ENCODE data around the gene STK32B. TPM values are rescaled to one million over a fixed set of nuclear protein-coding genes. Genes with fewer than 3 reads are reported as not detected.

The STK32B gene
- total RNA-seq, 1 donor from 2014 or later, result 0.56 TPM

GRCh38 chr4:5118994-5119835 is 67.9 kb downstream of the STK32B start:
- Mint-ChIP-seq H3K27ac (ENCODE audit: unreplicated experiment) (no peak overlapping the region), H3K4me3 (ENCODE audit: unreplicated experiment) (no peak overlapping the region), H3K9me3 (ENCODE audit: unreplicated experiment) (no peaks in the 10 kb centered on the region), H3K36me3 (ENCODE audit: low read depth, unreplicated experiment) (no peaks in the 10 kb centered on the region), H3K4me1 (ENCODE audit: unreplicated experiment) (no peaks in the 10 kb centered on the region), H3K27me3 (ENCODE audit: unreplicated experiment) (no peaks in the 10 kb centered on the region)
- TF ChIP-seq, protein P1, sequence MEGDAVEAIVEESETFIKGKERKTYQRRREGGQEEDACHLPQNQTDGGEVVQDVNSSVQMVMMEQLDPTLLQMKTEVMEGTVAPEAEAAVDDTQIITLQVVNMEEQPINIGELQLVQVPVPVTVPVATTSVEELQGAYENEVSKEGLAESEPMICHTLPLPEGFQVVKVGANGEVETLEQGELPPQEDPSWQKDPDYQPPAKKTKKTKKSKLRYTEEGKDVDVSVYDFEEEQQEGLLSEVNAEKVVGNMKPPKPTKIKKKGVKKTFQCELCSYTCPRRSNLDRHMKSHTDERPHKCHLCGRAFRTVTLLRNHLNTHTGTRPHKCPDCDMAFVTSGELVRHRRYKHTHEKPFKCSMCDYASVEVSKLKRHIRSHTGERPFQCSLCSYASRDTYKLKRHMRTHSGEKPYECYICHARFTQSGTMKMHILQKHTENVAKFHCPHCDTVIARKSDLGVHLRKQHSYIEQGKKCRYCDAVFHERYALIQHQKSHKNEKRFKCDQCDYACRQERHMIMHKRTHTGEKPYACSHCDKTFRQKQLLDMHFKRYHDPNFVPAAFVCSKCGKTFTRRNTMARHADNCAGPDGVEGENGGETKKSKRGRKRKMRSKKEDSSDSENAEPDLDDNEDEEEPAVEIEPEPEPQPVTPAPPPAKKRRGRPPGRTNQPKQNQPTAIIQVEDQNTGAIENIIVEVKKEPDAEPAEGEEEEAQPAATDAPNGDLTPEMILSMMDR (IDR thresholded peaks at IDR 0.05; ENCODE audit: unreplicated experiment), result no peak
- DNase-seq (ENCODE audit: low spot score), result no peak

- H3K27me3 Mint-ChIP-seq (ENCODE audit: unreplicated experiment), result no peaks in the 10 kb centered on the region
- TF ChIP-seq, protein P1 (IDR thresholded peaks at IDR 0.05; ENCODE audit: unreplicated experiment), result no peak
- no peak overlapping the region for H3K4me3 Mint-ChIP-seq (ENCODE audit: unreplicated experiment)
- DNase-seq (ENCODE audit: low spot score), result no peak
- H3K27ac Mint-ChIP-seq (ENCODE audit: unreplicated experiment), result no peak overlapping the region
- no peaks in the 10 kb centered on the region for H3K36me3 Mint-ChIP-seq (ENCODE audit: low read depth, unreplicated experiment)
- no peaks in the 10 kb centered on the region for H3K4me1 Mint-ChIP-seq (ENCODE audit: unreplicated experiment)
- H3K9me3 Mint-ChIP-seq (ENCODE audit: unreplicated experiment), result no peaks in the 10 kb centered on the region
These were observed 68.8 kb downstream of the STK32B start for GRCh38 chr4:5120067-5120466.

GRCh38 chr4:5120468-5120867 is 69.2 kb downstream of the STK32B start:
- H3K36me3 Mint-ChIP-seq (ENCODE audit: low read depth, unreplicated experiment), result no peaks in the 10 kb centered on the region
- TF ChIP-seq, protein P1 (IDR thresholded peaks at IDR 0.05; ENCODE audit: unreplicated experiment), result no peak
- H3K4me1 Mint-ChIP-seq (ENCODE audit: unreplicated experiment), result no peaks in the 10 kb centered on the region
- no peaks in the 10 kb centered on the region for H3K9me3 Mint-ChIP-seq (ENCODE audit: unreplicated experiment)
- no peak overlapping the region for H3K4me3 Mint-ChIP-seq (ENCODE audit: unreplicated experiment)
- no peaks in the 10 kb centered on the region for H3K27me3 Mint-ChIP-seq (ENCODE audit: unreplicated experiment)
- DNase-seq (ENCODE audit: low spot score), result no peak
- H3K27ac Mint-ChIP-seq (ENCODE audit: unreplicated experiment), result no peak overlapping the region

GRCh38 chr4:5122114-5122513 is 70.8 kb downstream of the STK32B start:
- Mint-ChIP-seq H3K27ac (ENCODE audit: unreplicated experiment) (no peak overlapping the region), H3K4me1 (ENCODE audit: unreplicated experiment) (no peaks in the 10 kb centered on the region), H3K27me3 (ENCODE audit: unreplicated experiment) (no peaks in the 10 kb centered on the region), H3K36me3 (ENCODE audit: low read depth, unreplicated experiment) (no peaks in the 10 kb centered on the region), H3K4me3 (ENCODE audit: unreplicated experiment) (no peak overlapping the region), H3K9me3 (ENCODE audit: unreplicated experiment) (no peaks in the 10 kb centered on the region)
- no peak for DNase-seq (ENCODE audit: low spot score)
- TF ChIP-seq, protein P1 (IDR thresholded peaks at IDR 0.05; ENCODE audit: unreplicated experiment), result no peak

- H3K27ac Mint-ChIP-seq (ENCODE audit: unreplicated experiment), result no peak overlapping the region
- DNase-seq (ENCODE audit: low spot score), result no peak
These were observed 73.6 kb downstream of the STK32B start for GRCh38 chr4:5124876-5125275.

More at GRCh38 chr4:5124876-5125275, 73.6 kb downstream of the STK32B start:
- TF ChIP-seq, protein P1 (IDR thresholded peaks at IDR 0.05; ENCODE audit: unreplicated experiment), result peak; percentile 16
- Mint-ChIP-seq H3K9me3 (ENCODE audit: unreplicated experiment) (no peaks in the 10 kb centered on the region), H3K4me3 (ENCODE audit: unreplicated experiment) (no peak overlapping the region), H3K4me1 (ENCODE audit: unreplicated experiment) (no peaks in the 10 kb centered on the region), H3K27me3 (ENCODE audit: unreplicated experiment) (no peaks in the 10 kb centered on the region), H3K36me3 (ENCODE audit: low read depth, unreplicated experiment) (no peaks in the 10 kb centered on the region)
